ENCODE measurements around the gene PHACTR4. TPM values are rescaled to one million over a fixed set of nuclear protein-coding genes. Genes with fewer than 3 reads are reported as not detected.

The PHACTR4 gene
- total and polyA plus RNA-seq, 9 of the 15 experiments (the other 6 are each of a cell fraction or from before 2014, with no cell fraction given) = 6.4 to 43.6 (median 14.2) TPM

GRCh38 chr1:28412731-28413130 is 43.2 kb downstream of the PHACTR4 start (continued):
- no peak for TF ChIP-seq CCNT2 (IDR thresholded peaks at IDR 0.05; ENCODE audit: borderline replicate concordance, extremely low read depth, insufficient read length, low read depth, low read length)
- no peak for TF ChIP-seq CHD1 (IDR thresholded peaks at IDR 0.05; ENCODE audit: low read length)
- TF ChIP-seq ZNF561 (CRISPR knock-in tag; conservative IDR thresholded peaks at IDR 0.05) = no peak
- TF ChIP-seq RBM17 (IDR thresholded peaks at IDR 0.05; ENCODE audit: borderline replicate concordance, low read depth, low read length) = no peak
- no peak for TF ChIP-seq PYGO2 (tag; IDR thresholded peaks at IDR 0.05)
- no peak for TF ChIP-seq CREBBP (IDR thresholded peaks at IDR 0.05; ENCODE audit: low read depth, low read length)
- TF ChIP-seq E2F4 (CRISPR knock-in tag; IDR thresholded peaks at IDR 0.05; ENCODE audit: low read depth) = no peak
- TF ChIP-seq PHB (CRISPR knock-in tag; IDR thresholded peaks at IDR 0.05) = no peak
- TF ChIP-seq ARNT (IDR thresholded peaks at IDR 0.05) = no peak
- no peak for TF ChIP-seq XRCC4 (IDR thresholded peaks at IDR 0.05; ENCODE audit: extremely low read depth, insufficient read depth, insufficient read length)
- TF ChIP-seq ZC3H8 (IDR thresholded peaks at IDR 0.05) = no peak

Measured in K562 (cell line).